Mesendoderm (in vitro differentiated cells): ENCODE data around the gene PLXNA3.

Experiments used
- DNase-seq: peaks from one replicate; pipeline ENCODE4 v3.0.0; 2013
- H2AK5ac ChIP-seq: 2 replicates; pipeline ENCODE4 v1.6.1; 2013; ENCODE audit warnings: low read length, inconsistent platforms
- H2BK120ac ChIP-seq: 2 replicates; pipeline ENCODE4 v1.6.1; 2013; ENCODE audit warnings: low read depth, mild to moderate bottlenecking, low read length, moderate library complexity, mixed read lengths
- H2BK15ac ChIP-seq: replicated peaks from 2 replicates; pipeline ENCODE4 v1.6.1; 2013; ENCODE audit warnings: low read depth, mild to moderate bottlenecking, moderate library complexity
- H2BK5ac ChIP-seq: 2 replicates; pipeline ENCODE4 v1.6.1; 2013; ENCODE audit warnings: low read length, inconsistent platforms
- H3K18ac ChIP-seq: 2 replicates; pipeline ENCODE4 v1.6.1; 2013; ENCODE audit warnings: mild to moderate bottlenecking, low read length, mixed read lengths
- H3K23ac ChIP-seq: one replicate; pipeline ENCODE4 v1.6.1; 2013; ENCODE audit warnings: low read length
- H3K27ac ChIP-seq: 2 replicates; pipeline ENCODE4 v1.5.1; 2013; ENCODE audit warnings: low read depth, mild to moderate bottlenecking, inconsistent platforms, low read length, moderate library complexity
- H3K27me3 ChIP-seq: 2 replicates; pipeline ENCODE4 v1.6.1; 2013; ENCODE audit warnings: low read length, control low read depth, mild to moderate bottlenecking, inconsistent platforms; ENCODE audit not compliant: insufficient read depth, poor library complexity
- H3K36me3 ChIP-seq: 2 replicates; pipeline ENCODE4 v1.6.1; 2013; ENCODE audit warnings: low read length, inconsistent platforms; ENCODE audit not compliant: control insufficient read depth, insufficient read depth
- H3K4ac ChIP-seq: one replicate; pipeline ENCODE4 v1.6.1; 2013; ENCODE audit warnings: low read depth, mild to moderate bottlenecking, low read length, moderate library complexity
- H3K4me1 ChIP-seq: 2 replicates; pipeline ENCODE4 v1.6.1; 2013; ENCODE audit warnings: low read depth, low read length, inconsistent platforms; ENCODE audit not compliant: control insufficient read depth
- H3K4me2 ChIP-seq: 2 replicates; pipeline ENCODE4 v1.6.1; 2013; ENCODE audit warnings: low read length
- H3K4me3 ChIP-seq: 2 replicates; pipeline ENCODE4 v1.5.1; 2013; ENCODE audit warnings: mild to moderate bottlenecking, low read length
- H3K56ac ChIP-seq: one replicate; pipeline ENCODE4 v1.6.1; 2013; ENCODE audit warnings: low read length
- H3K79me1 ChIP-seq: 2 replicates; pipeline ENCODE4 v1.6.1; 2013; ENCODE audit warnings: low read length, inconsistent platforms
- H3K79me2 ChIP-seq: 2 replicates; pipeline ENCODE4 v1.6.1; 2013; ENCODE audit warnings: mild to moderate bottlenecking, low read length; ENCODE audit not compliant: control insufficient read depth, insufficient read depth
- H3K9ac ChIP-seq: 2 replicates; pipeline ENCODE4 v1.6.1; 2013; ENCODE audit warnings: low read length, inconsistent platforms
- H4K5ac ChIP-seq: one replicate; pipeline ENCODE4 v1.6.1; 2013; ENCODE audit warnings: low read length
- H4K8ac ChIP-seq: one replicate; pipeline ENCODE4 v1.6.1; 2013; ENCODE audit warnings: low read depth, mild to moderate bottlenecking, control low read depth, low read length, moderate library complexity
- WGBS: extraction: QIAGEN DNeasy Blood & Tissue Kit; methylation state at CpG from one replicate; pipeline ENCODE4 v1.1.7; 2013; ENCODE audit warnings: low lambda C conversion rate, missing lambda C conversion rate; ENCODE audit not compliant: insufficient coverage; ENCODE audit errors: extremely low coverage; 5-methylcytosine and 5-hydroxymethylcytosine counted together

Gene PLXNA3

GRCh38 chrX:154445776-154446175 is 12.3 kb upstream of the PLXNA3 start:
- no peak overlapping the region for H4K5ac ChIP-seq
- no peaks in the 10 kb centered on the region for H3K36me3 ChIP-seq
- no peak overlapping the region for H2BK5ac ChIP-seq
- no peak overlapping the region for H2BK15ac ChIP-seq
- no peak overlapping the region for H3K4me2 ChIP-seq
- H3K27ac ChIP-seq = no peak overlapping the region
- no peak overlapping the region for H3K56ac ChIP-seq
- H3K4ac ChIP-seq = no peak overlapping the region
- no peak overlapping the region for H2BK120ac ChIP-seq
- H3K27me3 ChIP-seq = no peaks in the 10 kb centered on the region
- no peaks in the 10 kb centered on the region for H3K79me1 ChIP-seq
- no peak overlapping the region for H3K9ac ChIP-seq
- H3K79me2 ChIP-seq = no peaks in the 10 kb centered on the region
- DNase-seq = no peak
- no CpG with 5 or more reads among the region's 16 CpGs for WGBS
- H3K18ac ChIP-seq = no peak overlapping the region
- H3K23ac ChIP-seq = no peak overlapping the region
- H4K8ac ChIP-seq = no peak overlapping the region
- no peak overlapping the region for H3K4me3 ChIP-seq
- H2AK5ac ChIP-seq = no peak overlapping the region
- no peaks in the 10 kb centered on the region for H3K4me1 ChIP-seq

GRCh38 chrX:154446430-154446829 is 11.7 kb upstream of the PLXNA3 start:
- WGBS = no CpG with 5 or more reads among the region's 12 CpGs

GRCh38 chrX:154448484-154448883 is 9.6 kb upstream of the PLXNA3 start:
- no peak overlapping the region for H3K4me3 ChIP-seq
- no peak overlapping the region for H3K9ac ChIP-seq
- H4K8ac ChIP-seq = no peak overlapping the region
- H2BK5ac ChIP-seq = no peak overlapping the region
- no peak overlapping the region for H3K56ac ChIP-seq
- H2BK15ac ChIP-seq = no peak overlapping the region
- H3K27ac ChIP-seq = no peak overlapping the region
- H3K18ac ChIP-seq = no peak overlapping the region
- no peaks in the 10 kb centered on the region for H3K36me3 ChIP-seq
- no peak overlapping the region for H2AK5ac ChIP-seq
- no peaks in the 10 kb centered on the region for H3K4me1 ChIP-seq
- H3K4me2 ChIP-seq = no peak overlapping the region
- no peak overlapping the region for H2BK120ac ChIP-seq
- no peak overlapping the region for H3K4ac ChIP-seq
- H3K23ac ChIP-seq = no peak overlapping the region
- no CpG with 5 or more reads among the region's 14 CpGs for WGBS
- DNase-seq = no peak
- H3K79me1 ChIP-seq = no peaks in the 10 kb centered on the region
- no peaks in the 10 kb centered on the region for H3K27me3 ChIP-seq
- no peak overlapping the region for H4K5ac ChIP-seq
- H3K79me2 ChIP-seq = no peaks in the 10 kb centered on the region

More at GRCh38 chrX:154446430-154446829, 11.7 kb upstream of the PLXNA3 start:
- H3K9ac ChIP-seq = no peak overlapping the region
- no peak overlapping the region for H4K8ac ChIP-seq
- no peak overlapping the region for H2BK5ac ChIP-seq
- H3K27me3 ChIP-seq = no peaks in the 10 kb centered on the region
- H3K4me2 ChIP-seq = no peak overlapping the region
- H3K18ac ChIP-seq = no peak overlapping the region
- no peak for DNase-seq
- no peaks in the 10 kb centered on the region for H3K36me3 ChIP-seq
- no peak overlapping the region for H3K4ac ChIP-seq
- H4K5ac ChIP-seq = no peak overlapping the region
- no peak overlapping the region for H2AK5ac ChIP-seq
- H3K27ac ChIP-seq = no peak overlapping the region
- H3K4me1 ChIP-seq = no peaks in the 10 kb centered on the region
- H3K79me2 ChIP-seq = no peaks in the 10 kb centered on the region
- no peak overlapping the region for H3K23ac ChIP-seq
- no peak overlapping the region for H3K4me3 ChIP-seq
- H2BK120ac ChIP-seq = no peak overlapping the region
- H2BK15ac ChIP-seq = no peak overlapping the region
- no peaks in the 10 kb centered on the region for H3K79me1 ChIP-seq
- no peak overlapping the region for H3K56ac ChIP-seq

GRCh38 chrX:154449618-154450017 is 8.5 kb upstream of the PLXNA3 start:
- Histone ChIP-seq H3K36me3 (no peaks in the 10 kb centered on the region), H3K23ac (no peak overlapping the region), H2BK15ac (no peak overlapping the region), H4K5ac (no peak overlapping the region), H3K4me1 (no peaks in the 10 kb centered on the region), H3K9ac (no peak overlapping the region), H3K27ac (no peak overlapping the region), H3K79me1 (no peaks in the 10 kb centered on the region), H3K79me2 (no peaks in the 10 kb centered on the region), H3K4me3 (no peak overlapping the region), H4K8ac (no peak overlapping the region), H2AK5ac (no peak overlapping the region), H2BK120ac (no peak overlapping the region), H2BK5ac (no peak overlapping the region), H3K4ac (no peak overlapping the region), H3K56ac (no peak overlapping the region), H3K18ac (no peak overlapping the region), H3K4me2 (no peak overlapping the region), H3K27me3 (no peaks in the 10 kb centered on the region)
- no CpG with 5 or more reads among the region's 18 CpGs for WGBS
- no peak for DNase-seq

- no peak overlapping the region for H3K18ac ChIP-seq
- H2AK5ac ChIP-seq = no peak overlapping the region
- H3K9ac ChIP-seq = no peak overlapping the region
- H3K4ac ChIP-seq = no peak overlapping the region
- H4K8ac ChIP-seq = no peak overlapping the region
- no peak overlapping the region for H3K4me2 ChIP-seq
- H3K27me3 ChIP-seq = no peaks in the 10 kb centered on the region
- no CpG with 5 or more reads among the region's 17 CpGs for WGBS
- no peak overlapping the region for H3K56ac ChIP-seq
- no peak overlapping the region for H3K27ac ChIP-seq
- H4K5ac ChIP-seq = no peak overlapping the region
- no peaks in the 10 kb centered on the region for H3K79me2 ChIP-seq
- H3K79me1 ChIP-seq = no peaks in the 10 kb centered on the region
- no peak overlapping the region for H2BK5ac ChIP-seq
- no peaks in the 10 kb centered on the region for H3K36me3 ChIP-seq
- no peaks in the 10 kb centered on the region for H3K4me1 ChIP-seq
- H2BK120ac ChIP-seq = no peak overlapping the region
- no peak overlapping the region for H2BK15ac ChIP-seq
- no peak overlapping the region for H3K23ac ChIP-seq
- H3K4me3 ChIP-seq = no peak overlapping the region
- no peak for DNase-seq
Observed at GRCh38 chrX:154450312-154450711, 7.8 kb upstream of the PLXNA3 start.

- no CpG with 5 or more reads among the region's 9 CpGs for WGBS
- no peak overlapping the region for H4K5ac ChIP-seq
- no peak overlapping the region for H3K4me3 ChIP-seq
- no peak overlapping the region for H3K56ac ChIP-seq
- H2BK5ac ChIP-seq = no peak overlapping the region
- H3K4me1 ChIP-seq = no peaks in the 10 kb centered on the region
- DNase-seq = no peak
- no peak overlapping the region for H3K4ac ChIP-seq
- H2BK15ac ChIP-seq = no peak overlapping the region
- no peak overlapping the region for H3K18ac ChIP-seq
- H3K9ac ChIP-seq = no peak overlapping the region
- no peak overlapping the region for H3K23ac ChIP-seq
- H3K27me3 ChIP-seq = no peaks in the 10 kb centered on the region
- H3K79me2 ChIP-seq = no peaks in the 10 kb centered on the region
- no peak overlapping the region for H3K27ac ChIP-seq
- H2AK5ac ChIP-seq = no peak overlapping the region
- H4K8ac ChIP-seq = no peak overlapping the region
- no peaks in the 10 kb centered on the region for H3K79me1 ChIP-seq
- H2BK120ac ChIP-seq = no peak overlapping the region
- H3K36me3 ChIP-seq = no peaks in the 10 kb centered on the region
- no peak overlapping the region for H3K4me2 ChIP-seq
Observed at GRCh38 chrX:154452823-154453222, 5.3 kb upstream of the PLXNA3 start.
